ENCODE data around the gene LHB.
"Not testable (repeated sequence)": the region's sequence is repeated elsewhere in the genome, so short reads cannot be mapped to it uniquely, and the experiment has no call there.

The LHB gene

DNA sequence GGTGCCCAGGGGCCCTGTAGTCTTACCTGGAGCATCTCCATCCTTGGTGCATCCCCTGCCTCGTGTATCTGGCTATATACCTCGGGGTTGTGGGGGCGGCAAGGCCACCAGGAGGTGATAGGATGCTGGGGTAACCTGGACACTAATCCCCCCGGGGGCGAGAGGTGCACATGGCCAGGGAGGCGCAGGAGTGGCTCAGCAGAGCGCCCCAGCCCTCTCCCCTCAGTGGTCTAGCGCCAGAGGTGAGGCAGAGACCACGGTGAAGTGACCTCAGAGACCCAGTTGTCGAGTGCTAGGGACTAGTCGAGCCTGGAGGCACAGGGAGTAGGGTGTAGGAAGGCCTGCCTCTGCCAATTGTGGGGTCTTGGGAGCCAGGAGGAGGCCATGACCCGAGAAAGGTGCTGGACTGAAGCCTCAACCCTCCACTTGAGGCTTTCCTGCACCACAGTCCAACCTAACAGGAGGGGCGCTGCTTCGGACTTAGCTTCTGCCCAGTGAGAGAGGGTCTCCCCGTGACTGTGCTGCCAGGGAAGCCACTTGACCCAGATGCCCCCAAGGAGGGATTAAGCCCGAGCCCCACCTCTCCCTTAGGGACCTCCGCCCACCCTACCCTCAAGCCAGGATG, at the start of gene LHB:
LHB (minus strand) TSS at position 51 of the 625 bp plus-strand sequence; CDS start at position 41, 10 bp downstream.
- no peak for DNase-seq

DNA sequence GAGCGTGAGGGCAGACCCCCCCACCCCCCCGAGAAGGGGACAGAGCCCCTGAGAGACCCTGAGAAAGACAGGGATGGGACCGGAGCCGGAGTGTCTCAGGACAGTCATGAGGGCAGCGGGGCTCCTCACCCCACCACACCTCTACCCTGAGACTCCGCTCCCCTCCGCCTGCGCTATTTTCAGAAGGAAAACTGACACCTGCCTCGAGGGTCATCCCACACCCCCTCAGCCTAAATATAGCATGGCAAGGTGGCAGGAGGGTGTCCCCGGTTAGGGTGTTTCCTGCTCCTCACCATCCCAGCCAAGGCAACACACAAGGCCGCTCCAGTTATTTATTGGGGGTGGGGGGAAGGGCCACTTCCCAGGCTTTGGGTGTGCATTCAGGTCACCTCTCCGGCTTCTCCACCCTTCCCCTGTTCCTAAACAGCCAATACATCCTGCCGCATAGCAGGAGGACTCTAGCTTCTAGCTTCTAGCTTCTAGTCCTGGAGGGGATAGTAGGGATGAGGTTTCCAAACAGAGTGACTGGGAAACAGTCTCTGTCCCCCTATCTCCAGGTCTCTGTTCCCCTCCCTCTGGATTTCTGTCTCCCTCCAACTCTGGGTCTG, 49.1 kb upstream of the LHB start:
- no peak for DNase-seq

DNA sequence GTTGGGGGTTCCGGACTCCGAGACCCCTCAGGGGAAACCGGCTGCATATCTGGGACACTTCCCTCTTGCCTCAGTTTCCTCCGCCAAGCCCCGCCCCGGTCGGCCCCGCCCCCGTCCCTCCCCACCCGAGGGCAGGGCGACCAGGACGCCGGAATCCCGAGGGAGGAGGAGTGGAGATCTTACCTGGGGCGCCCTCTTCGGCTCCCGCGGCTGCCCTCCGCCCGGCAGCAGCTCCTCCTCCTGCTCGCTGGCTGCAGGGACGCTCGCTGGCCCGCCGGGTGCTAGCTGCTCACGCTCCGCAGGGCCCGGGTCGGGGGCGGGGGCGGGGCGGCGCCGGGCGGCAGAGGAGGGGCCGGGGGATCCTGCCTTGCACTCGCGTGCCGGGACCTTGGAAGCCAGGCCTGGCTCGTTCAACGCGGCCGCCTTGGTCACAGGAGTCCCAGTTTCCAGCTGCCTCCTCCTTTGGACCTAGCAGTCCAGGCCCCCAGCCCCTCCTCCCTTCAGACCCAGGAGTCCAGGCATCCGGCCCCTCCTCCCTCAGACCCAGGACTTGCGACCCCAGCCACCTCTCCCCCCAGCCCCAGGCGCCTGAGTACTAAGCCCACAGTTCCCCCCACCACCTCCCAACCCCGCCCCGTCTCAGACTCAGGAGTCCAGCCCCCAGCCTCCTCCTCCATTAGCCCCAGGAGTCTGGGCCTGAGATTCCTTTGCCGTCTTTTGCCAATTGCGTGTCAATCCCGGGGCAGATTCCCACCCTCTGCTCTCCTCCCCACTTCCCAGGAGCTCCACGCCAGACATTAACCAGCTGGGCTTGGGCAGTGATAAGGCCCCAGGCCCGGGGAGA, 48.1 kb upstream of the LHB start, which contains the start of gene NTF4:
NTF4 (minus strand) TSS at position 51 of the 844 bp plus-strand sequence. CDS start 2,821 bp downstream, outside the sequence.
- no peak for DNase-seq

DNA sequence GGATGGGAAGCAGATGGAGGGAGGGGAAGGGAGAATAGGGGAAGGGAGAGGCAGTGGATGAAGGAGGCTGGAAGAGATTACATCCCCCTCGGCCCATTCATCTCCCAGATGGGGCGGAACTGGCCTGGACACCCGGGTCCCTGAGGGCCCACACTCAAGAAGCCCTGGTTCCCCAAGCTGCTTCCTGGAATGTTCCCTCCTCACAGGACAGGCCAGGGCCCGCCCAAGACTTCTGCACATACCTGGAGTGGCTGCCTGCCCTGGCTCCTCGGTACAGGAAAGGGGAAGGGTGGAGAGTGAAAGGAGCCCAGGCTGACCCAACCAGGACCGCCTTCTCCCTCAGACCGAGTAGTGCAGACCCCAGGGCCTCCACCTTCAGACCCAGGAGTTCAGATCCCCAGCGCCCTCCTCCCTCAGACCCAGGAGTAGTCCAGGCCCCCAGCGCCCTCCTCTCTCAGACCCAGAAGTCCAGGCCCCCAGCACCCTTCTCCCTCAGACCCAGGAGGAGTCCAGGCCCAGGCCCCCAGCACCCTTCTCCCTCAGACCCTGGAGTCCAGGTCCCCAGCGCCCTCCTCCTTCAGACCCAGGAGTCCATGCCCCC, 47.2 kb upstream of the LHB start:
- no peak for DNase-seq

DNA sequence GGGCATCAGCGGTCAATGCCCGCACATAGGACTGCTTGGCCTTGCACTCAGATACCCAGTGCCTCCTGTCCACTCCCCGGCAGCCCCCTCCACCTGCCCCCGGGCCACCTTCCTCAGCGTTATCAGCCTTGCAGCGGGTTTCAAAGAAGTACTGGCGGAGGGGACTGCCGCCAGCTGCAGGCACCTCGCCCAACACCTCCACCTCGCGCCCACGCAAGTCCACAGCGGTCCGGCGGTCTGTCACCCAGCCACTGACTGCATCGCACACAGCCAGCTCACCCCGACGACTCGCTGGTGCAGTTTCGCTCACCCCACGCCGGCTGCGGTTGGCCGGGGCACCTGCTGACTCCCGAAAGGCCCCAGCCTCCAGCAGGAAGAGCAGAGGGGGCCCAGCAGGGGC, 44.6 kb upstream of the LHB start:
- DNase-seq: no peak

DNA sequence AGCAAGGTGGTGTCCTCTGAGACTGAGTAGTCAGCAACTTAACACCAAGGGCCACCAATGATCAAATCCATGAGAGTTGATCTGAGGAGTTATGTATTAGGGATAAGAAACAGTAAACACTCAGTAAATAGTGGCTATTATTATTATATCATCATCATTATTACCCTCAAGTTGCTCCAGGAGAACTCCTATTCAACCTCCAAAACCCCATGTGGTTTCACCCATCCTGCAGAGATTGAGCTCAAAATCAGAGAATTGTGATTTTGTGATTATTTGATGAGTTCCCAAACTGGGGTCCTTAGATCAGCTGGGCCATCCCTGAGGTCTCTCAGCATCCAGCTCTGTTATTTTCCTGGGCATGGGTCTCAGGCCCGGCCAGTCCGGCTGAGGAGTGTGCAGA, 44.1 kb upstream of the LHB start:
- no peak for DNase-seq

DNA sequence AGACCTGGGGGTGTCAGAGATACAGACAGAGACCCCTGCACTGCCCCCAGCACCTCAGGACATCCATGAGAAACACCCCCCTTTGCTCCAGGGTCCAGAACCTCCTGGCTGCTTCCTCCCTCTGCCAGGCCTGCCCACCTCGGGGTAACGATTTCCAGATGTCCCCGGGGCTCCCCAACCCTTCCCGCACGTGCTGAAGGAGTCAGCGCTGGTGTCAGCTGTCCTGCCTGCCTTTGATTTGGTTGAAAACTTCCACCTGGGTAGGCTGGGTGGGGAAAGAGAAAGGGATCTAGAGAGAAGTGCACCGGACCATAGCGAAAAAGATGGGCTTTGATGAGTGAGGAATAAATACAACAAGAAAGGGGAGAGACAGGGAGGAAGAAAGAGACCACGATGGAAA, 42.2 kb upstream of the LHB start:
- no peak for DNase-seq

DNA sequence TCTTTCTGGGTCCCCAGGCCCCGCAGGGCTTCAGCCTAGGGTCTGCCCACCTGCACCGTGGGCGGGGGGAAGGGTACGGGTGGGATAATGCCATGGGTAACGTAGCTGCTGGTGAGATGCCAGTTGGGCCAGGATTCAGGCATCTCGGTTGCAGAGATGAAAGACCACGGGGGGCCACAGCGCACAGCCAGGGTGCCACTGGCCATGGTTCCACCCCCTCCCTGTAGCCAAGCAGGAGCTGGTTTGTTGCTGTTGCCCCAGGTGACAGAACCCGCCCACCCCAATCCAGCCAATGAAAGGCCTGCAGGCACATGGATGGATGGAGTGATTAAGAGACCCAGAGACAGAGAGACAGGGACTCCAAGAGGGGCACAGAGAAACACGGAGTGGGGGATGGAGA, 41.7 kb upstream of the LHB start:
- DNase-seq: no peak

DNA sequence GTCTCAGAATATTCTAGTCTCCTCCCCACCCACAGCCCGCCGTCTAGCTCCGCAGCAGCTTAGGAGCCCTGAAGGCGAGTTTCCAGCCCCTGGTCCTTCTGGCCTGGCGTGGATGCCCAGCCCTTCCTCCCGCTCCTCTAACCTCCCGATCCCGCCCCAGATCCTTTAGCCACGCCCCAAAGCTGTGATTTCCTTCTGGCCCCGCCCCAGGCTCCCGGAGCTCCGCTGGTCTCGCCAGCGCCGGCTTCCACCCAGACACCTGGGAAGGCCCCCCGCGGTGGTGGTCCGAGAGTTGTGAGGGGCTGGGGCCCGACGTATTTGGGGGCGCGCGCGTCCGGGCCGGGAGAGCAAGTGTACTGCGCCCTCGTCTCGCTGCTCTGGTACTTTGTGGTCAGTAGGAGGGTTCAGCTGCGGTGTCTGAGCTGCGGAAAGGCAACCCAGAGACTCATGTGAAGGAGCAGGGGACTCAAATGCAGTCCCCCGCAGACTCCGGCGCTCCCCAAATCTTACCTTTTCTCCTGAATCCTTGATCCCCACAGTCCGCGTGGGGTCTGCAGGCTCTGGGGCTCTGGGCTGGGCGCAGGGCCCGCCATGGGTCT, 40.8 kb upstream of the LHB start, which contains the start of gene CGB7:
CGB7 (minus strand) TSS at position 114 of the 599 bp plus-strand sequence. CDS start 2,374 bp downstream, outside the sequence.
- DNase-seq: no peak

DNA sequence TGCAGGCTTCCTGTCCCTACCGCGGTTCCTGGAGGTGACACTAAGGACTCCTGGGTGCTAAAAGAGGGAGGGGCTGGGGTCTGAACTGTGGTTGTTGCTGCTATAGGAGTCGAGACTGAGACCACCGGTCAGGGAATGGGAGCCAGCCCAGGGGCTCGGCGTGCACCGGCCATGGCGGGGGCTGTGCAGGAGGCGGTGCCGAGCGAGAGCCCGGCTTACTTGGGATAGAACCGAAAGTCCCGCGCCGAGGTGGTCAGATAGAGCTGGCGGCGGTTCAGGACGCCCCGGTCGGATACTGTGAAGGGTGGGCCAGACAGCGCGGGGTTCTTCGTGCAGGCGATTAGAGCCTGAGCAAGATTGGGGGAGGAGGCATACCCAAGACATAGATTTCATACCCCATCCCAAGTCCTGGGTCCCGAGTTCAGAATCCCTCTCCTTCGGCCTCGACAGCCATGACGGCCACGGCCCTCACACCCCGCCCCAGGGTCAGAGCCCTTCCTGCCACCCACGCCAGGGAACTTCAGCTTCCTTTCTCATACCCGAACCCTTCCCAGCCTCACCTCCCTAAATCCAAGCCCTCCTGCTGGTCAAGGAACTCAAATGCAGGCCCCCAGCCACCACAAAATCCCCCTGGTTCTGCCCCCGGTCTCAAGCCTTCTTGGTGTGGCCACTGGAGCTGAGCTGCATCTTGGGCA, 40.2 kb upstream of the LHB start:
- DNase-seq: not testable (repeated sequence)

DNA sequence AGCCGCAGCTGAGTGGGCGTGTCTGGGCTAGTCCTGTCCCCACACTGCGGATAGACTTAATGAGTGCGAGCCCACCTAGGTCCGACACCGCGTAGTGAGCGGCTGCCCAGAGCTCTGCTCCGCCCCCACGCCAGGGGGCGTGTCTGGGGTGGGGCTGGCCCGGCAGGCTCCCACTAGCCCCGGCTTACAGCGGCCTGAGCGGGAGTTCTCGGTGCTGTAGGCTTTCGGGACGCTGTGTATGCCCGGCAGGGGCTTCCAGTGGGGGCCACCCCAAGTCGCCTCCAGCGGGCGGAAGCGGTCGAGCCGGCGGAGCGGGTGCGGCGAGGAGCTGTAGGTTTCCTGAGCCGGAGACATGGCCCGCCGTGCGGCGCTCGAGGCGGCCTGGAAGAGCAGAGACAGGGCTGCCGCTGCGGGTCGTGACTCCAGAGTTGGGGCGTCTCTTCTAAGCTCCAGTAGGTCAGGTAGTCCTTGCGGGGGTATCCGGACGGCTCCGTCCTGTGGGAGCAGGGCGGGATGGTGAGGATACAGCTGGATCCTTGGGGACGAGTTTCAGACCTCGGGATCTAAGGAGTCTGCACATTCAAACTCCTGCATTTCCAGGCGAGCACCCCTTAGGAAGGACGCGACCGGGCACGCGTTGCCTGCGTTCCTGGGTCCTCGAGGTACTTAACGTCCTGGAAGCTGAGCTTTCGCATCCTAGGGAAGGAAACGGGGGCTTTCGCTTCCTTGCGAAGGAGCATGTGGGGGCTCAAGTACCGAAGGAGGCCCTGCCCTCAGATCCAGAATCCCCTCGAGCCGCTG, 39.4 kb upstream of the LHB start:
- no peak for DNase-seq

DNA sequence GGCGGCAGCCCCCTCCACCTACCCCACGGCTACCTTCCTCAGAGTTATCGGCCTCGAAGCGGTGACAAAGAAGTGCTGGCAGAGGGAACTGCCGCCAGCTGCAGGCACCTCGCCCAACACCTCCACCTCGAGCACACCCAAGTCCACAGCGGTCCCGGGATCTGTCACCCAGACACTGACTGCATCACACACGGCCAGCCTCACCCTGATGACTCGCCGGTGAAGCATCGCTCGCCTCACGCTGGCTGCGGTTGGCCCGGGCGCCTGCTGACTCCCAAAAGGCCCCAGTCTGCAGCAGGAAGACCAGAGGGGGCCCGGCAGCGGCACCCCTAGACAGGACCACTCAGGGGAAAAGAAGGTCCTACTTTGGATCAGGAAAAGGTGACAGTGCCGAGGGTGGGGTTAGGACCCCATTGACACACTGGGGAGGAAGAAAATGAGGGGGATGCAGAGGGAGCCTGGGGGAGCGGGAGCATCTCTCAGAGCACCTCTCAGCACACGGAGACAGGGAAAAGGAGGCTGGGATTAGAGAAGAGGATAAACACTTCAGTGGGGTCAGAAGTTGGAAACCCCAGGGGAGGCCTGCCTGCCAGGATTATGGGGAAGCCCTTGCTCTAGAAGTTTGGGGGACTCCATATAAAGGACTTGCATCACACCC, 33.6 kb upstream of the LHB start:
- DNase-seq: not testable (repeated sequence)

DNA sequence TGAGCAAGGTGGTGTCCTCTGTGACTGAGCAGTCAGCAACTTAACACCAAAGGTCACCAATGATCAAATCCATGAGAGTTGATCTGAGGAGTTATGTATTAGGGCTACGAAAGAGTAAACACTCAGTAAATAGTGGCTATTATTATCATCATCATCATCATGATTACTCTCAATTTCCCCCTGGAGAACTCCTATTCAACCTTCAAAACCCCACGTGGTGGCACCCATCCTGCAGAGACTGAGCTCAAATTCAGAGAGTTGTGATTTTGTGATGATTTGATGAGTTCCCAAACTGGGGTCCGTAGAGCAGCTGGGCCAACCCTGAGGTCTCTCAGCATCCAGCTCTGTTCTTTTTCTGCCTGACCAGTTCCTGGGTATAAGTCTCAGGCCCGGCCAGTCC, 32.9 kb upstream of the LHB start:
- not testable (repeated sequence) for DNase-seq

DNA sequence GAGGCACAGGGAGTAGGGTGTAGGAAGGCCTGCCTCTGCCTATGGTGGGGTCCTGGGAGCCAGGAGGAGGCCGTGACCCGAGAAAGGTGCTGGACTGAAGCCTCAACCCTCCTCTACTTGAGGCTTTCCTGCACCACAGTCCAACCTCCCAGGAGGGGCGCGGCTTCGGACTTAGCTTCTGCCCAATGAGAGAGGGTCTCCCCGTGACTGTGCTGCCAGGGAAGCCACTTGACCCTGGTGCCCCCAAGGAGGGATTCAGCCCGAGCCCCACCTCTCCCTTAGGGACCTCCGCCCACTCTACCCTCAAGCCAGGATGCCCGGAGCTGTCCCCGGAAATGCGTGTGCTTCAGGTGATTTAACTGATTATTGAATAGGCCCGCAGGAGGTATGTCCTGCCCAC, 32.1 kb upstream of the LHB start, which contains the start of gene CGB8:
CGB8 (minus strand) TSS at position 101 of the 400 bp plus-strand sequence. CDS start 372 bp downstream, outside the sequence.
- not testable (repeated sequence) for DNase-seq

DNA sequence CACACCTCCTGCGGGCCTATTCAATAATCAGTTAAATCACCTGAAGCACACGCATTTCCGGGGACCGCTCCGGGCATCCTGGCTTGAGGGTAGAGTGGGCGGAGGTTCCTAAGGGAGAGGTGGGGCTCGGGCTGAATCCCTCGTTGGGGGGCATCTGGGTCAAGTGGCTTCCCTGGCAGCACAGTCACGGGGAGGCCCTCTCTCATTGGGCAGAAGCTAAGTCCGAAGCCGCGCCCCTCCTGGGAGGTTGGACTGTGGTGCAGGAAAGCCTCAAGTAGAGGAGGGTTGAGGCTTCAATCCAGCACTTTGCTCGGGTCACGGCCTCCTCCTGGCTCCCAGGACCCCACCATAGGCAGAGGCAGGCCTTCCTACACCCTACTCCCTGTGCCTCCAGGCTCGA, 26.7 kb upstream of the LHB start, which contains the start of gene CGB5:
CGB5 (plus strand) TSS at position 301 of the 400 bp plus-strand sequence. CDS start 362 bp downstream, outside the sequence.
- not testable (repeated sequence) for DNase-seq

DNA sequence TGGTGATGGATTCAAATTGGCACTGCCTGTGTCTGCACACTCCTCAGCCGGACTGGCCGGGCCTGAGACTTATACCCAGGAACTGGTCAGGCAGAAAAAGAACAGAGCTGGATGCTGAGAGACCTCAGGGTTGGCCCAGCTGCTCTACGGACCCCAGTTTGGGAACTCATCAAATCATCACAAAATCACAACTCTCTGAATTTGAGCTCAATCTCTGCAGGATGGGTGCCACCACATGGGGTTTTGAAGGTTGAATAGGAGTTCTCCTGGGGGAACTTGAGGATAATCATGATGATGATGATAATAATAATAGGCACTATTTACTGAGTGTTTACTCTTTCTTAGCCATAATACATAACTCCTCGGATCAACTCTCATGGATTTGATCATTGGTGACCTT, 25.8 kb upstream of the LHB start:
- DNase-seq: not testable (repeated sequence)

DNA sequence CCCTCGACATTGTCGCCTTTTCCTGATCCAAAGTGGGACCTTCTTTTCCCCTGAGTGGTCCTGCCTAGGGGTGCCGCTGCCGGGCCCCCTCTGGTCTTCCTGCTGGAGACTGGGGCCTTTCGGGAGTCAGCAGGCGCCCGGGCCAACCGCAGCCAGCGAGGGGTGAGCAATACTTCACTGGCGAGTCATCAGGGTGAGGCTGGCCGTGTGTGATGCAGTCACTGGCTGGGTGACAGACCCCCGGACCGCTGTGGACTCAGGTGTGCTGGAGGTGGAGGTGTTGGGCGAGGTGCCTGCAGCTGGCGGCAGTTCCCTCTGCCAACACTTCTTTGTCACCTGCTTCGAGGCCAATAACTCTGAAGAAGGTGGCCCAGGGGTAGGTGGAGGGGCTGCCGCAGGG, 25.3 kb upstream of the LHB start:
- DNase-seq: no peak

DNA sequence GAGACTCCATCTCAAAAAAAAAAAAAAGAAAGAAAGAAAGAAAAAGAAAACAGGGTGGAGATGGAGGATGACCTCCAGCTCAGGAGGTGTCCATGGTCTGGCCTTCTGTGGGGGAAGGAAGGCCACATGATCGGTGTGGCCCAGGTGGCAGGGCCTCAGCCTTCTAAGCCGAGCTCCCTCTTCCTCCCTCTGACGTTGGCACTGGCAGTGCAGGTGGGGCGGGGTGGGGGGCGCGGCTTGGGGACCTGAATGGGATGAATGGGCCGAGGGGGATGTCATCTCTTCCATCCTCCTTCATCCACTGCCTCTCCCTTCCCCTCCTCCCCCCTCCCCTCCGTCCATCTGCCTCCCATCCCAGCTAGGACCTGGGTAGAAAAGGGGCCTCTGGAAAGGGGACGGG, 22.8 kb upstream of the LHB start:
- DNase-seq: not testable (repeated sequence)

DNA sequence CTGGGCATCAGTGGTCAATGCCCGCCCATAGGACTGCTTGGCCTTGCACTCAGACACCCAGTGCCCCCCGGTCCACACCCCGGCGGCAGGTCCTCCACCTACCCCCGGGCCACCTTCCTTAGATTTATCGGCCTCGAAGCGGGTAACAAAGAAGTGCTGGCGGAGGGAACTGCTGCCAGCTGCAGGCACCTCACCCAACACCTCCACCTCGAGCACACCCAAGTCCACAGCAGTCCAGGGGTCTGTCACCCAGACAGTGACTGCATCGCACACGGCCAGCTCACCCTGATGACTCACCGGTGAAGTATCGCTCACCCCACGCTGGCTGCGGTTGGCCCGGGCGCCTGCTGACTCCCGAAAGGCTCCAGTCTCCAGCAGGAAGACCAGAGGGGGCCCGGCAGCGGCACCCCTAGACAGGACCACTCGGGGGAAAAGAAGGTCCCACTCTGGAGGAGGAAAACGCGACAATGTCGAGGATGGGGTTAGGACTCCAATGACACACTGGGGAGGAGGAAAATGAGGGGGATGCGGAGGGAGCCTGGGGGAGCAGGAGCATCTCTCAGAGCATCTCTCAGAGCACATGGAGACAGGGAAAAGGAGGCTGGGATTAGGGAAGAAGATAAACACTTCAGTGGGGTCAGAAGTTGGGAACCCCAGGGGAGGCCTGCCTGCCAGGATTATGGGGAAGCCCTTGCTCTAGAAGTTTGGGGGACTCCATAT, 21.8 kb upstream of the LHB start:
- not testable (repeated sequence) for DNase-seq

DNA sequence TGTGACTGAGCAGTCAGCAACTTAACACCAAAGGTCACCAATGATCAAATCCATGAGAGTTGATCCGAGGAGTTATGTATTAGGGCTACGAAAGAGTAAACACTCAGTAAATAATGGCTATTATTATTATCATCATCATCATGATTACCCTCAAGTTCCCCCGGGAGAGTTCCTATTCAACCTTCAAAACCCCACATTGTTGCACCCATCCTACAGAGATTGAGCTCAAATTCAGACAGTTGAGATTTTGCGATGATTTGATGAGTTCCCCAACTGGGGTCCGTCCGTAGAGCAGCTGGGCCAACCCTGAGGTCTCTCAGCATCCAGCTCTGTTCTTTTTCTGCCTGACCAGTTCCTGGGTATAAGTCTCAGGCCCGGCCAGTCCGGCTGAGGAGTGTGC, 21.2 kb upstream of the LHB start:
- not testable (repeated sequence) for DNase-seq

All from NCI-H1092 treated with DMSO at 0.1 percent for 48 hours (cell line).